GM12801 (cell line): ENCODE measurements around the gene NRROS.

Experiments
- TF ChIP-seq, protein P1 (sequence below): IDR thresholded peaks from one replicate; pipeline ENCODE4 v1.5.1; 2011; ENCODE audit warnings: control low read depth; ENCODE audit not compliant: insufficient read length; ENCODE audit errors: extremely low read depth

Gene NRROS

DNA sequence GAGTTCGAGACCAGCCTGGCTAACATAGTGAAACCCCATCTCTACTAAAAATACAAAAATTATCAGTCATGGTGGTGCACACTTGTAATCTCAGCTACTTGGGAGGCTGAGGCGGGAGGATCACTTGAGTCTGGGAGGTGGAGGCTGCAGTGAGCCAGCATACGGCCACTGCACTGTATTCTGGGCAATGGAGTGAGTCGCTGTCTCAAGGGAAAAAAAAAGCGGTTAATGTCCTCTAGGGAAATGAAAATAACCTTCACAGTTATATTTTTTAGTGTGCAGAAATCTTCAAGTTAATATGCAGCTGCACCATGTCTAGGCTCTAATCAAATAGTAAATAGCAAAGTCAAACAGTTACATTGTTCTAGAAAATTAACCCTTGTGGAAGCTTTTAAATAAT is 57.8 kb downstream of the NRROS start:
- TF ChIP-seq, protein P1, sequence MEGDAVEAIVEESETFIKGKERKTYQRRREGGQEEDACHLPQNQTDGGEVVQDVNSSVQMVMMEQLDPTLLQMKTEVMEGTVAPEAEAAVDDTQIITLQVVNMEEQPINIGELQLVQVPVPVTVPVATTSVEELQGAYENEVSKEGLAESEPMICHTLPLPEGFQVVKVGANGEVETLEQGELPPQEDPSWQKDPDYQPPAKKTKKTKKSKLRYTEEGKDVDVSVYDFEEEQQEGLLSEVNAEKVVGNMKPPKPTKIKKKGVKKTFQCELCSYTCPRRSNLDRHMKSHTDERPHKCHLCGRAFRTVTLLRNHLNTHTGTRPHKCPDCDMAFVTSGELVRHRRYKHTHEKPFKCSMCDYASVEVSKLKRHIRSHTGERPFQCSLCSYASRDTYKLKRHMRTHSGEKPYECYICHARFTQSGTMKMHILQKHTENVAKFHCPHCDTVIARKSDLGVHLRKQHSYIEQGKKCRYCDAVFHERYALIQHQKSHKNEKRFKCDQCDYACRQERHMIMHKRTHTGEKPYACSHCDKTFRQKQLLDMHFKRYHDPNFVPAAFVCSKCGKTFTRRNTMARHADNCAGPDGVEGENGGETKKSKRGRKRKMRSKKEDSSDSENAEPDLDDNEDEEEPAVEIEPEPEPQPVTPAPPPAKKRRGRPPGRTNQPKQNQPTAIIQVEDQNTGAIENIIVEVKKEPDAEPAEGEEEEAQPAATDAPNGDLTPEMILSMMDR, result no peak

DNA sequence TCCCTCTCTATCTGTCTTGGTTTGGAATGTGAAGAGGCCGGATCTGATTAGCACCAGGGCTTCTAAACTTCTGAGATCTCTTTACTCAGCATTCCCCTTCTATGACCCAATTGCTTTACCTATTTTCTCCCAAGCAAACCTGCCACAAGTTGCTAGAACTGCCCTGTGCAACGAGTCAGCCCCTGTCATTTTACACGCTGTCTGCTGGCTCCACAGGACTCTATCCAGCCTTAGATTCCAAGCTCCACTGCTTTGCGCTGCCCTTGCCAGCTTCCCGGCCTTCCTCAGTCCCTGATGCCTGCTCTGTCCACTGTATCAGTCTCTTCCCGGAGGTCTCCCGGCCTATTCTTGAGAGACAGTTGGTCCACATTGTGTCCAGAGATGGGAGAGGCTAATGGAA is 60.3 kb downstream of the NRROS start:
- TF ChIP-seq, protein P1, result no peak

DNA sequence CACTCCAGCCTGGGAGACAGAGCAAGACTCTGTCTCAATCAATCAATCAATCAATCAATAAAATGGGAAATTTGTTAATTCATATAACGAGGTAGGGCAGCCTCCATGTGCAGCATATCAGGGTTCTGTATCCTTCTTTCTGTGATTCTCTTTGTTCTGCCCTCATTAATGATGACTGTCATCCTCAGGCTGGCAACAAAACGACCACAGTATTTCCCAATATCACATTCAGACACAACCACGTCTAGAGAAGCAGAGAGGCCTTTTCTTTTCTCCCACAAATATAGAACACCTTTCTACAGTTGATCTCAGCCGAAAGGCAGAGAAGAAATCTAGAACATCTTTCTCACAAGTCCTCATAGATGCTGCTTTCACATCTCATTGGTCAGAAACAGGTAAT is 61.3 kb downstream of the NRROS start:
- TF ChIP-seq, protein P1, result no peak

DNA sequence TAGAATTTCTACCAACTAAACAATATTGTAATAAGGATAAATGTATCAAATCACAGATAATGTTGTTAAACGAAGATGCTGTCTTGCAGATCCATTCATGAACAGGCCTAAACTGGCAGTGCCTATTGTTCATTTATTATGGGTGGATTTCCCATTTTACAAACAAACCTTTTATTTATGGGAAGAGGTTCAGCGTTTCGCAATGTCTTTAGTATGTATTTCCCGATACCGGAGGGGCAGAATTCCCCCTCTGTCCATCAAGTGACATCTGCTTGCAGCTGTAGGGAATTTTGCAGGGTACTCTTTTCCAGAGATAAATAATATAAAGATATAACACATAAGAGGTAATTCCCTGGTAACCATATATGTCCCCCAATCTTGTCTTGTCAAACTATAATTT is 66.8 kb downstream of the NRROS start:
- TF ChIP-seq, protein P1, result no peak

DNA sequence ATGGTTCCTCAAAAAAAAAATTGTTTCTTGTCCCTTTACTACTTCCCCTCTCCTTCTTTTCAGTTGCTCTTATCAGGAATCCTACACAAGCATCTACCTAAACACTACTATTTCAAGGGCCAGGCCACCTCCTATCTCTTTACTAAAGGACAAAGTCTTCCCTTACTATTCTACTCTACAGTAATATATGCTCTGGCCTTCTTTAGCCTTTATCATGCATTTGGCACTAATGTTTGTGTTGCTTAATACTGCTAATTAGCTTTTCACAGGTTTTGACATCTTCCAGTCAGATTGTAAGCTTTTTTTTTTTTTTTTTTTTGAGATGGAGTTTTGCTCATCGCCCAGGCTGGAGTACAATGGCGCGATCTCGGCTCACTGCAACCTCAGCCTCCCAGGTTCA is 67.2 kb downstream of the NRROS start:
- TF ChIP-seq, protein P1, result no peak

DNA sequence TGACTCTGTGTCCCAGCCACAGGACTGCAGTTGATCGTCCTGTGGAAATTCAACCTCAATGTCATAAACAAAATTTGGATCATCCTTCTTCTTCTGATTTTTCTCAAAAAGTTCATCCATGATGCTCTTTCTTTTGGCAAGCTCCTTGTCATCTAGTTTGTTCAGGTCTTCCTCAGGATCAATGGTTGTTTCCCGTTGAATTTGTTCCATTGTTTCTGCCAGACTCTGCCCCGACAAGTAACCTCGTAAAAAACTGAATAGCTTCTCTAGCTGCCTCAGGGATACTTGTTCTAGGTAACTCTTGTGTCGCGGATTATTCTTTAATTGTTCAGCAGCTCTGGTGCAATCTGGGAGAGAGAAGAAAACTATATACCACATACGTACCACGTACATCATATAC is 68.1 kb downstream of the NRROS start:
- TF ChIP-seq, protein P1, result no peak

DNA sequence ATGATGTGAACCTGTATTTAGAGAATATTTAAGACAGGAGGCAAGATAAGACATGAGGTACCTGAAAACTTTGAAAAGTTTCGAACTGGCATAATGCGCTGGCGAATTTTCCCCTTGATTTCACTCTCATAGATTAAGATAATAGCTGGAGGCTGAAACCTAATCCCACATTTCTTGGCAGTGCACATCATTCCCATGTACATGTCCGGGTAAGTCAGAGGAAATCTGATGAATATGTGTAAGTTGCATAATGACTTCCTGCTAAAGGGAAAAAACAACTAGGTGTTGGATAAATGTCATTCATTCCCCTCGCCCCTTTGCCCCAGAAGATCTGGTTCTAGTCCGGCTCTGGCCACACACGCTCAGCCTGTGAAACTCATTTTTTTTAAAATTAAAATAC is 69.0 kb downstream of the NRROS start:
- TF ChIP-seq, protein P1, result no peak
